GM23338 (cell line): ENCODE data around the gene TLR9. TPM values are rescaled to one million over a fixed set of nuclear protein-coding genes. Genes with fewer than 3 reads are reported as not detected.

ENCODE experiments used
- ATAC-seq: fragments of 200-7000 bp; cut with Tn5 transposase; 3 replicates; pipeline ENCODE4 v1.9.1; 2020
- DNase-seq: peaks from one replicate; pipeline ENCODE4 v3.0.0-alpha.2; 2015; ENCODE audit warnings: low spot score
- H2AFZ ChIP-seq: fragments of 200-600 bp; sonication (generic); 2 replicates; pipeline ENCODE4 v1.8.0; 2016; ENCODE audit warnings: antibody characterized with exemption, mild to moderate bottlenecking, moderate library complexity
- H3F3A ChIP-seq: fragments of 200-600 bp; sonication (generic); replicated peaks from 2 replicates; pipeline ENCODE4 v1.8.0; 2017; ENCODE audit warnings: antibody characterized with exemption, mixed run types, low read depth
- H3K27ac ChIP-seq: fragments of 200-600 bp; sonication (generic); 2 replicates; pipeline ENCODE4 v1.6.1; 2016; ENCODE audit warnings: low read depth
- H3K27me3 ChIP-seq: fragments of 200-600 bp; sonication (generic); 2 replicates; pipeline ENCODE4 v1.8.0; 2016; ENCODE audit warnings: mild to moderate bottlenecking, mixed run types, moderate library complexity; ENCODE audit not compliant: insufficient read depth
- H3K36me3 ChIP-seq: fragments of 200-600 bp; sonication (generic); 2 replicates; pipeline ENCODE4 v1.8.0; 2016; ENCODE audit warnings: mild to moderate bottlenecking; ENCODE audit not compliant: insufficient read depth
- H3K4me1 ChIP-seq: fragments of 200-600 bp; sonication (generic); 2 replicates; pipeline ENCODE4 v1.8.0; 2016; ENCODE audit warnings: mild to moderate bottlenecking, moderate library complexity; ENCODE audit not compliant: insufficient read depth
- H3K4me2 ChIP-seq: fragments of 200-600 bp; sonication (generic); 2 replicates; pipeline ENCODE4 v1.7.1; 2017; ENCODE audit warnings: mixed run types
- H3K4me3 ChIP-seq: fragments of 200-600 bp; sonication (generic); 2 replicates; pipeline ENCODE4 v1.6.1; 2016; ENCODE audit warnings: mixed run types
- H3K79me2 ChIP-seq: fragments of 200-600 bp; sonication (generic); replicated peaks from 2 replicates; pipeline ENCODE4 v1.8.0; 2017; ENCODE audit warnings: mild to moderate bottlenecking; ENCODE audit not compliant: insufficient read depth
- H3K9me2 ChIP-seq: fragments of 200-600 bp; sonication (generic); 2 replicates; pipeline ENCODE4 v1.8.0; 2017; ENCODE audit not compliant: insufficient read depth
- H4K20me1 ChIP-seq: fragments of 200-600 bp; sonication (generic); replicated peaks from 2 replicates; pipeline ENCODE4 v1.8.0; 2017; ENCODE audit warnings: mild to moderate bottlenecking; ENCODE audit not compliant: insufficient read depth
- H3K27ac Mint-ChIP-seq: 2 replicates; pipeline ENCODE4 v1.8.0; 2020; ENCODE audit warnings: inconsistent platforms, mild to moderate bottlenecking, moderate library complexity, mixed read lengths
- H3K27me3 Mint-ChIP-seq: 3 replicates; pipeline ENCODE4 v1.8.0; 2022; ENCODE audit warnings: low read depth, mild to moderate bottlenecking, moderate library complexity, mixed read lengths, inconsistent platforms; ENCODE audit not compliant: insufficient read depth, poor library complexity
- H3K36me3 Mint-ChIP-seq: 3 replicates; pipeline ENCODE4 v1.8.0; 2021; ENCODE audit warnings: low read depth, mild to moderate bottlenecking, inconsistent platforms, moderate library complexity, mixed read lengths
- H3K4me1 Mint-ChIP-seq: 3 replicates; pipeline ENCODE4 v1.8.0; 2020; ENCODE audit warnings: mild to moderate bottlenecking, inconsistent platforms, mixed read lengths
- H3K4me3 Mint-ChIP-seq: 3 replicates; pipeline ENCODE4 v1.8.0; 2021; ENCODE audit warnings: moderate library complexity, mild to moderate bottlenecking, inconsistent platforms, mixed read lengths
- H3K9me3 Mint-ChIP-seq: 3 replicates; pipeline ENCODE4 v1.8.0; 2020; ENCODE audit warnings: moderate library complexity, mild to moderate bottlenecking, inconsistent platforms, mixed read lengths
- CREB1 ChIP-seq: fragments of 250-450 bp; sonication (Bioruptor Pico); IDR thresholded peaks from 2 replicates; pipeline ENCODE4 v1.5.0; 2020; ENCODE audit warnings: low read depth, mild to moderate bottlenecking, moderate library complexity
- EZH2 ChIP-seq: fragments of 200-600 bp; sonication (generic); IDR thresholded peaks from one replicate; pipeline ENCODE4 v1.8.0; 2017; ENCODE audit warnings: antibody characterized with exemption, mild to moderate bottlenecking, low read depth; ENCODE audit not compliant: unreplicated experiment
- EZH2phosphoT487 ChIP-seq: fragments of 200-600 bp; sonication (generic); IDR thresholded peaks from one replicate; pipeline ENCODE4 v1.8.1; 2018; ENCODE audit warnings: antibody characterized with exemption; ENCODE audit not compliant: unreplicated experiment
- JUNB ChIP-seq: IDR thresholded peaks from one replicate; pipeline ENCODE4 v1.6.1; 2016; ENCODE audit warnings: antibody characterized with exemption; ENCODE audit not compliant: unreplicated experiment
- NANOG ChIP-seq: IDR thresholded peaks from 2 replicates; pipeline ENCODE4 v1.6.1; 2016; ENCODE audit warnings: antibody characterized with exemption, borderline replicate concordance
- POLR2AphosphoS5 ChIP-seq: IDR thresholded peaks from 2 replicates; pipeline ENCODE4 v1.6.1; 2016; ENCODE audit warnings: antibody characterized with exemption, low read depth
- REST ChIP-seq: IDR thresholded peaks from one replicate; pipeline ENCODE4 v1.6.1; 2018; ENCODE audit warnings: antibody characterized with exemption; ENCODE audit not compliant: unreplicated experiment
- STAT1 ChIP-seq: IDR thresholded peaks from one replicate; pipeline ENCODE4 v1.6.1; 2016; ENCODE audit warnings: antibody characterized with exemption; ENCODE audit not compliant: unreplicated experiment
- ZNF114 ChIP-seq: fragments of 250-450 bp; sonication (Bioruptor Pico); IDR thresholded peaks from 2 replicates; pipeline ENCODE4 v1.5.0; 2020; ENCODE audit warnings: mild to moderate bottlenecking, moderate library complexity
- ZNF331 ChIP-seq: fragments of 250-450 bp; sonication (Bioruptor Pico); IDR thresholded peaks from 2 replicates; pipeline ENCODE4 v1.5.0; 2020; ENCODE audit warnings: low read depth, mild to moderate bottlenecking, moderate library complexity
- ZNF462 ChIP-seq: fragments of 250-450 bp; sonication (Bioruptor Pico); IDR thresholded peaks from 2 replicates; pipeline ENCODE4 v1.5.0; 2020; ENCODE audit warnings: mild to moderate bottlenecking, moderate library complexity
- polyA plus RNA-seq: library from polyadenylated mRNA; unstranded; fragments of >200 nt; fragmentation: Nextera tagmentation; extraction: Ambion mirVana; gene quantifications from 2 replicates; pipeline ENCODE4 v1.2.1, GENCODE V29; 2016
- total RNA-seq: library from RNA; depleted of rRNA; stranded (reverse); fragments of >200 nt; shearing (Covaris generic); gene quantifications from 2 replicates; pipeline ENCODE4 v1.2.3, GENCODE V29; 2014
- TF ChIP-seq, protein P1 (sequence below), 2 experiments: fragments of 200-600 bp in 1 of 2; sonication (generic) in 1 of 2; conservative IDR thresholded peaks; 2 replicates each; pipeline versions ENCODE4 v1.5.1 to v1.6.1; 2016 to 2017; ENCODE audit warnings: antibody characterized with exemption in 2 of 2, low read depth in 2 of 2, mild to moderate bottlenecking in 2 of 2, moderate library complexity in 1 of 2
- TF ChIP-seq, protein P2 (sequence below): IDR thresholded peaks from 2 replicates; pipeline ENCODE4 v1.6.1; 2016; ENCODE audit warnings: antibody characterized with exemption

TLR9 gene
- total and polyA plus RNA-seq, 2 experiments from 2014 or later: not detected

GRCh38 chr3:52204337-52205073 lies 20.9 kb downstream of the TLR9 start:
- no peaks in the 10 kb centered on the region for H3K4me1 ChIP-seq
- H3K27me3 ChIP-seq: no peaks in the 10 kb centered on the region
- H3K9me3 Mint-ChIP-seq: no peaks in the 10 kb centered on the region
- peaks cover 14% of the 10 kb centered on the region for H3F3A ChIP-seq
- no peaks in the 10 kb centered on the region for H3K9me2 ChIP-seq
- no peak overlapping the region for H3K4me3 ChIP-seq
- peaks cover 87% of the 10 kb centered on the region for H3K36me3 Mint-ChIP-seq
- H3K27ac Mint-ChIP-seq: no peak overlapping the region
- H3K27me3 Mint-ChIP-seq: peaks cover 1% of the 10 kb centered on the region
- H3K4me1 Mint-ChIP-seq: no peaks in the 10 kb centered on the region
- TF ChIP-seq EZH2phosphoT487 (no peak), POLR2AphosphoS5 (no peak), ZNF331 (CRISPR knock-in tag) (no peak), ZNF114 (CRISPR knock-in tag) (no peak), NANOG (no peak), EZH2 (no peak), REST (no peak), CREB1 (CRISPR knock-in tag) (no peak), STAT1 (no peak), ZNF462 (CRISPR knock-in tag) (no peak), JUNB (no peak)
- TF ChIP-seq, protein P1, sequence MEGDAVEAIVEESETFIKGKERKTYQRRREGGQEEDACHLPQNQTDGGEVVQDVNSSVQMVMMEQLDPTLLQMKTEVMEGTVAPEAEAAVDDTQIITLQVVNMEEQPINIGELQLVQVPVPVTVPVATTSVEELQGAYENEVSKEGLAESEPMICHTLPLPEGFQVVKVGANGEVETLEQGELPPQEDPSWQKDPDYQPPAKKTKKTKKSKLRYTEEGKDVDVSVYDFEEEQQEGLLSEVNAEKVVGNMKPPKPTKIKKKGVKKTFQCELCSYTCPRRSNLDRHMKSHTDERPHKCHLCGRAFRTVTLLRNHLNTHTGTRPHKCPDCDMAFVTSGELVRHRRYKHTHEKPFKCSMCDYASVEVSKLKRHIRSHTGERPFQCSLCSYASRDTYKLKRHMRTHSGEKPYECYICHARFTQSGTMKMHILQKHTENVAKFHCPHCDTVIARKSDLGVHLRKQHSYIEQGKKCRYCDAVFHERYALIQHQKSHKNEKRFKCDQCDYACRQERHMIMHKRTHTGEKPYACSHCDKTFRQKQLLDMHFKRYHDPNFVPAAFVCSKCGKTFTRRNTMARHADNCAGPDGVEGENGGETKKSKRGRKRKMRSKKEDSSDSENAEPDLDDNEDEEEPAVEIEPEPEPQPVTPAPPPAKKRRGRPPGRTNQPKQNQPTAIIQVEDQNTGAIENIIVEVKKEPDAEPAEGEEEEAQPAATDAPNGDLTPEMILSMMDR (conservative IDR thresholded peaks at IDR 0.05; ENCODE audit: low read depth in 2 of 2): no peak
- TF ChIP-seq, protein P2, sequence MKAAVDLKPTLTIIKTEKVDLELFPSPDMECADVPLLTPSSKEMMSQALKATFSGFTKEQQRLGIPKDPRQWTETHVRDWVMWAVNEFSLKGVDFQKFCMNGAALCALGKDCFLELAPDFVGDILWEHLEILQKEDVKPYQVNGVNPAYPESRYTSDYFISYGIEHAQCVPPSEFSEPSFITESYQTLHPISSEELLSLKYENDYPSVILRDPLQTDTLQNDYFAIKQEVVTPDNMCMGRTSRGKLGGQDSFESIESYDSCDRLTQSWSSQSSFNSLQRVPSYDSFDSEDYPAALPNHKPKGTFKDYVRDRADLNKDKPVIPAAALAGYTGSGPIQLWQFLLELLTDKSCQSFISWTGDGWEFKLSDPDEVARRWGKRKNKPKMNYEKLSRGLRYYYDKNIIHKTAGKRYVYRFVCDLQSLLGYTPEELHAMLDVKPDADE: no peak
- H3K27ac ChIP-seq: no peak overlapping the region
- DNase-seq (no peak), ATAC-seq (no peak)
- no peak overlapping the region for H3K4me2 ChIP-seq
- H3K79me2 ChIP-seq: no peaks in the 10 kb centered on the region
- H3K4me3 Mint-ChIP-seq: no peak overlapping the region
- H4K20me1 ChIP-seq: peaks cover 14% of the 10 kb centered on the region
- no peak overlapping the region for H2AFZ ChIP-seq
- peaks cover 85% of the 10 kb centered on the region for H3K36me3 ChIP-seq
